Loucy (cell line): Measurements from ENCODE around the gene FGF14.

Experiments
- H2AFZ ChIP-seq: fragments of 200-600 bp; sonication (generic); 2 replicates; pipeline ENCODE4 v1.6.0; 2016; ENCODE audit warnings: antibody characterized with exemption, mild to moderate bottlenecking, low read length, moderate library complexity
- H3F3A ChIP-seq: fragments of 200-600 bp; 2 replicates; pipeline ENCODE4 v1.6.0; 2016; ENCODE audit warnings: antibody characterized with exemption, low read depth, mild to moderate bottlenecking
- H3K27me3 ChIP-seq: fragments of 200-600 bp; sonication (generic); 2 replicates; pipeline ENCODE4 v1.6.1; 2014; ENCODE audit warnings: low read length, mild to moderate bottlenecking; ENCODE audit not compliant: insufficient read depth, poor library complexity, severe bottlenecking
- H3K36me3 ChIP-seq: fragments of 200-600 bp; sonication (generic); 2 replicates; pipeline ENCODE4 v1.6.1; 2016; ENCODE audit warnings: low read length; ENCODE audit not compliant: insufficient read depth
- H3K4me1 ChIP-seq: fragments of 200-600 bp; sonication (generic); 2 replicates; pipeline ENCODE4 v1.5.1; 2014; ENCODE audit warnings: low read length, mild to moderate bottlenecking; ENCODE audit not compliant: insufficient read depth, poor library complexity, severe bottlenecking
- H3K4me2 ChIP-seq: fragments of 200-600 bp; sonication (generic); 2 replicates; pipeline ENCODE4 v1.6.0; 2014; ENCODE audit warnings: antibody characterized with exemption, low read length, low read depth, mild to moderate bottlenecking; ENCODE audit not compliant: poor library complexity, severe bottlenecking
- H3K4me3 ChIP-seq: fragments of 200-600 bp; sonication (generic); 2 replicates; pipeline ENCODE4 v1.5.1; 2014; ENCODE audit warnings: low read length, mild to moderate bottlenecking, mixed read lengths; ENCODE audit not compliant: poor library complexity, severe bottlenecking
- H3K79me2 ChIP-seq: fragments of 200-600 bp; sonication (generic); 2 replicates; pipeline ENCODE4 v1.6.1; 2014; ENCODE audit warnings: low read length; ENCODE audit not compliant: insufficient read depth
- H3K9ac ChIP-seq: fragments of 200-600 bp; sonication (generic); 2 replicates; pipeline ENCODE4 v1.6.0; 2014; ENCODE audit warnings: mild to moderate bottlenecking, low read depth, low read length, moderate library complexity; ENCODE audit not compliant: poor library complexity, severe bottlenecking
- H3K9me2 ChIP-seq: fragments of 200-600 bp; sonication (generic); replicated peaks from 2 replicates; pipeline ENCODE4 v1.6.1; 2016; ENCODE audit warnings: low read depth, low read length, mixed read lengths
- H3K9me3 ChIP-seq: fragments of 200-600 bp; sonication (generic); 2 replicates; pipeline ENCODE4 v1.6.1; 2014; ENCODE audit warnings: mild to moderate bottlenecking, antibody characterized with exemption, low read length, low read depth; ENCODE audit not compliant: insufficient read depth
- H4K20me1 ChIP-seq: fragments of 200-600 bp; sonication (generic); 2 replicates; pipeline ENCODE4 v1.6.0; 2014; ENCODE audit warnings: antibody characterized with exemption, low read length, mild to moderate bottlenecking; ENCODE audit not compliant: insufficient read depth, poor library complexity, severe bottlenecking
- CTCF ChIP-seq: fragments of 200-600 bp; sonication (generic); conservative IDR thresholded peaks from 2 replicates; pipeline ENCODE4 v1.5.1; 2014; ENCODE audit warnings: mild to moderate bottlenecking, antibody characterized with exemption, low read length
- EZH2phosphoT487 ChIP-seq: fragments of 200-600 bp; IDR thresholded peaks from 2 replicates; pipeline ENCODE4 v1.6.1; 2018; ENCODE audit warnings: antibody characterized with exemption, mild to moderate bottlenecking, moderate library complexity, borderline replicate concordance

FGF14 gene

GRCh38 chr13:102192858-102193257 lies 209.0 kb downstream of the FGF14 start:
- Histone ChIP-seq H3K4me3 (no peak overlapping the region), H3K79me2 (no peaks in the 10 kb centered on the region), H2AFZ (no peak overlapping the region), H3K9me2 (no peaks in the 10 kb centered on the region), H3F3A (no peaks in the 10 kb centered on the region), H3K27me3 (no peaks in the 10 kb centered on the region), H3K36me3 (no peaks in the 10 kb centered on the region), H3K9ac (no peak overlapping the region), H3K4me2 (no peak overlapping the region), H3K9me3 (0 out of 2 replicates have a peak, but pooled peaks cover 3% of the 10 kb centered on the region), H3K4me1 (no peaks in the 10 kb centered on the region), H4K20me1 (no peaks in the 10 kb centered on the region)
- TF ChIP-seq CTCF: no peak
- TF ChIP-seq EZH2phosphoT487: no peak

GRCh38 chr13:102191951-102192502 lies 209.8 kb downstream of the FGF14 start:
- H3K4me3 ChIP-seq: no peak overlapping the region

DNA sequence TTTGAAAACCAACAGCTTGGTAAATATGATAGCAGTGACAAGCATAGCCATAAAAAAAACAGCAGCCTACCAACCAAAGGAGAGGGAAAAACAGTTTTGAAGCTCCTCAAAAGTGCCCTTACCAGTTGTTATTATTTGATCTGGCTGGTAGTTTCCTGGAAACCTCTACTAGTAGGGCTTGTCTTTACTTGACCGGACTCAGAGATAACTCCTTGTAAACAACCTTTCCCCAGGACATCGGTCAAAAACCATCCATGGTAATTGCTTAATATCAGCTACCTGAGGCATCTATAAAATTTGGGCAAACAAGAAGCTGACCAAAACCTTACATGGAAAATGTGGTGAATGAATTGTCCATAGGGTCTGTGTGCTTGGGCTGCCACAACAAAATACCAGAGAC lies 210.9 kb downstream of the FGF14 start:
- no peaks in the 10 kb centered on the region for H3K36me3 ChIP-seq
- no peaks in the 10 kb centered on the region for H3K4me1 ChIP-seq
- H3K9me2 ChIP-seq: no peaks in the 10 kb centered on the region
- TF ChIP-seq CTCF (no peak), EZH2phosphoT487 (no peak)
- no peaks in the 10 kb centered on the region for H3F3A ChIP-seq
- no peaks in the 10 kb centered on the region for H3K79me2 ChIP-seq
- no peak overlapping the region for H3K9ac ChIP-seq
- H2AFZ ChIP-seq: no peak overlapping the region
- H3K4me3 ChIP-seq: no peak overlapping the region
- no peaks in the 10 kb centered on the region for H3K27me3 ChIP-seq
- H3K9me3 ChIP-seq: 0 out of 2 replicates have a peak, but pooled peaks cover 3% of the 10 kb centered on the region
- no peak overlapping the region for H3K4me2 ChIP-seq
- H4K20me1 ChIP-seq: no peaks in the 10 kb centered on the region

More at GRCh38 chr13:102191951-102192502, 209.8 kb downstream of the FGF14 start:
- Histone ChIP-seq H3K9ac (no peak overlapping the region), H3F3A (no peaks in the 10 kb centered on the region), H3K9me3 (0 out of 2 replicates have a peak, but pooled peaks cover 3% of the 10 kb centered on the region), H3K4me2 (no peak overlapping the region), H2AFZ (no peak overlapping the region), H3K79me2 (no peaks in the 10 kb centered on the region), H3K9me2 (no peaks in the 10 kb centered on the region), H4K20me1 (no peaks in the 10 kb centered on the region), H3K27me3 (no peaks in the 10 kb centered on the region), H3K4me1 (no peaks in the 10 kb centered on the region), H3K36me3 (no peaks in the 10 kb centered on the region)
- TF ChIP-seq CTCF (no peak), EZH2phosphoT487 (no peak)
